HepG2 (cell line): Measurements from ENCODE around the gene AMBRA1. TPM values are rescaled to one million over a fixed set of nuclear protein-coding genes. Genes with fewer than 3 reads are reported as not detected.

Source experiments
- ATAC-seq: fragments of 200-7000 bp; cut with Tn5 transposase; 3 replicates; pipeline ENCODE4 v1.9.1; 2020; ENCODE audit warnings: mild to moderate bottlenecking, moderate library complexity
- BruUV-seq: library from RNA; stranded (reverse); fragments of 400-500 nt; replicated peaks from 2 replicates; lab custom pipeline; 2021; lab: Mats Ljungman, UMichigan
- CTCF ChIA-PET: fragments of 300-600 bp; formaldehyde crosslinking; extraction: SDS; loops from one replicate; lab custom pipeline; 2021; ENCODE audit warnings: low total read pairs, inconsistent platforms, low intra/inter-chr PET ratio; lab: Yijun Ruan, JAX
- POLR2A ChIA-PET: fragments of 350-600 bp; sonication (Branson Sonifier 250); formaldehyde crosslinking; loops from one replicate; lab custom pipeline; 2020; ENCODE audit warnings: antibody characterized with exemption, inconsistent platforms; lab: Yijun Ruan, JAX
- DNase-seq: peaks from one replicate; pipeline ENCODE4 v3.0.0-alpha.2; 2015; ENCODE audit warnings: low spot score
- FAIRE-seq: peaks from 3 replicates; lab custom pipeline; 2011; peaks lifted over from hg19 to GRCh38; lab: Jason Lieb, UNC
- H2AFZ ChIP-seq: one replicate; pipeline ENCODE4 v1.6.1; 2011; ENCODE audit warnings: low read length, inconsistent platforms
- H3K27ac ChIP-seq: fragments of 300-600 bp; 3 replicates; pipeline ENCODE4 v1.8.0; 2011; ENCODE audit warnings: mixed run types, mild to moderate bottlenecking, mixed read lengths, low read length, inconsistent platforms; ENCODE audit not compliant: insufficient read depth; ENCODE audit errors: extremely low read length
- H3K27me3 ChIP-seq, 2 experiments: fragments of 200-600 bp in 1 of 2; 2 replicates in 1 of 2; 3 replicates in 1 of 2; pipeline versions ENCODE4 v1.6.0 to v1.8.0; 2011; ENCODE audit warnings: low read length in 2 of 2, mild to moderate bottlenecking in 2 of 2, moderate library complexity in 2 of 2, inconsistent platforms in 1 of 2; ENCODE audit not compliant: insufficient read depth in 2 of 2, control insufficient read depth in 1 of 2
- H3K36me3 ChIP-seq, 2 experiments: fragments of 200-600 bp in 1 of 2; replicated peaks in 1 of 2; 2 replicates in 1 of 2; 3 replicates in 1 of 2; pipeline versions ENCODE4 v1.5.1 to v1.8.0; 2011; ENCODE audit warnings: low read length in 2 of 2, inconsistent platforms in 1 of 2; ENCODE audit not compliant: insufficient read depth in 2 of 2, control insufficient read depth in 1 of 2
- H3K4me1 ChIP-seq: 2 replicates; pipeline ENCODE4 v1.5.1; 2012; ENCODE audit warnings: low read length, inconsistent platforms; ENCODE audit not compliant: insufficient read depth
- H3K4me2 ChIP-seq: 2 replicates; pipeline ENCODE4 v1.6.0; 2011; ENCODE audit warnings: low read depth, low read length, inconsistent platforms
- H3K4me3 ChIP-seq, 3 experiments: fragments of 200-600 bp in 1 of 3; sonication (generic), shearing (Covaris generic) in 1 of 3; replicated peaks in 1 of 3; 2 replicates each; pipeline ENCODE4 v1.5.1; 2011 to 2016; ENCODE audit warnings: low read length in 3 of 3, inconsistent platforms in 2 of 3, low read depth in 2 of 3, mild to moderate bottlenecking in 2 of 3, control low read depth in 1 of 3, mixed read lengths in 1 of 3; ENCODE audit not compliant: insufficient read depth in 1 of 3
- H3K79me2 ChIP-seq: one replicate; pipeline ENCODE4 v1.6.1; 2011; ENCODE audit warnings: low read length, inconsistent platforms; ENCODE audit not compliant: insufficient read depth
- H3K9ac ChIP-seq: 2 replicates; pipeline ENCODE4 v1.6.0; 2011; ENCODE audit warnings: mild to moderate bottlenecking, low read depth, low read length, inconsistent platforms; ENCODE audit not compliant: insufficient read depth
- H3K9me3 ChIP-seq: 2 replicates; pipeline ENCODE4 v1.5.1; 2012; ENCODE audit warnings: mild to moderate bottlenecking, low read length
- H4K20me1 ChIP-seq: 2 replicates; pipeline ENCODE4 v1.6.0; 2011; ENCODE audit warnings: inconsistent platforms, mild to moderate bottlenecking, low read length, moderate library complexity; ENCODE audit not compliant: insufficient read depth
- DPF2 ChIP-seq: sonication (generic); formaldehyde crosslinking; IDR thresholded peaks from 2 replicates; pipeline ENCODE4 v1.4.0; 2020; ENCODE audit warnings: mild to moderate bottlenecking, low read depth, missing genetic modification reagents, borderline replicate concordance
- FOXP1 ChIP-seq, 2 experiments: fragments of 450-650 bp in 1 of 2; IDR thresholded peaks; 2 replicates each; pipeline ENCODE4 v1.6.1; 2017 to 2018; ENCODE audit warnings: antibody characterized with exemption in 1 of 2
- RERE ChIP-seq: IDR thresholded peaks from 2 replicates; pipeline ENCODE4 v1.6.1; 2016; ENCODE audit warnings: low read depth, missing genetic modification reagents, missing compliant biosample characterization
- ZNF275 ChIP-seq: sonication (generic); formaldehyde crosslinking; IDR thresholded peaks from 2 replicates; pipeline ENCODE4 v1.8.0; 2022; ENCODE audit warnings: missing genetic modification reagents, mild to moderate bottlenecking, inconsistent platforms, borderline replicate concordance
- ZNF563 ChIP-seq: sonication (generic); formaldehyde crosslinking; IDR thresholded peaks from 2 replicates; pipeline ENCODE4 v1.8.0; 2022; ENCODE audit warnings: mild to moderate bottlenecking, moderate library complexity, missing genetic modification reagents
- WGBS: methylation state at CpG from one replicate; pipeline ENCODE4 v1.1.6; 2017; ENCODE audit warnings: low lambda C conversion rate; 5-methylcytosine and 5-hydroxymethylcytosine counted together
- in situ Hi-C: cut with HindIII; loops from 2 replicates; pipeline ENCODE4 v1.10.0; 2017; ENCODE audit warnings: low pct_unique_long_range_greater_than_20kb; ENCODE audit not compliant: extremely low pct_ligation_motif_present
- intact Hi-C: fragments of 100-400 bp; cut with micrococcal nuclease; formaldehyde crosslinking; loops from one replicate; pipeline ENCODE4 v1.10.0; 2022; ENCODE audit not compliant: unreplicated experiment
- polyA plus RNA-seq, 8 experiments: library from polyadenylated mRNA; depleted of rRNA in 3 of 8; stranded (reverse) in 7 of 8; unstranded in 1 of 8; fragments of >200 nt; fragmentation: Illumina TruSeq in 4 of 8; extraction: Trizol in 4 of 8; gene quantifications; 2 replicates each; pipeline versions ENCODE4 v1.2.1 to v1.2.3, GENCODE V29; 2011 to 2016; ENCODE audit warnings: low read depth in 4 of 8, missing spikeins in 1 of 8, mixed read lengths in 1 of 8; ENCODE audit not compliant: insufficient read depth in 1 of 8
- total RNA-seq, 5 experiments: library from RNA; depleted of rRNA; stranded (reverse); fragments of >200 nt; fragmentation: Illumina TruSeq; extraction: Trizol; gene quantifications; 2 replicates each; pipeline ENCODE4 v1.2.3, GENCODE V29; 2016; ENCODE audit warnings: low read depth in 1 of 5

The AMBRA1 gene
- total and polyA plus RNA-seq, 2 of the 13 experiments (the other 11 are each of a cell fraction or from before 2014, with no cell fraction given), result 15.7 to 26.0 TPM

- no peak for TF ChIP-seq RERE (CRISPR knock-in tag)
Observed at GRCh38 chr11:46456269-46457001, 137.4 kb downstream of the AMBRA1 start (continued).

- intact Hi-C loops, result no loop called here
- CTCF ChIA-PET, result no interaction called here
- H2AFZ ChIP-seq, result no peak overlapping the region
- H3K79me2 ChIP-seq, result peaks cover 9% of the 10 kb centered on the region
- H3K9me3 ChIP-seq, result no peaks in the 10 kb centered on the region
- H3K27me3 ChIP-seq, result no peaks in the 10 kb centered on the region
- no peak for DNase-seq
- POLR2A ChIA-PET, result no interaction called here
- in situ Hi-C loops, result no loop called here
- H3K9ac ChIP-seq, result no peak overlapping the region
- no peak for FAIRE-seq
- no peak overlapping the region for H3K4me3 ChIP-seq
- ATAC-seq, result no peak
- WGBS, result 94% methylated on average over 1 of the region's 1 CpG
- H3K4me2 ChIP-seq, result no peak overlapping the region
- peaks cover 14% of the 10 kb centered on the region for H3K4me1 ChIP-seq
- TF ChIP-seq FOXP1 (IDR thresholded peaks at IDR 0.05) (no peak), FOXP1 (CRISPR knock-in tag; IDR thresholded peaks at IDR 0.05) (no peak), ZNF275 (CRISPR knock-in tag) (no peak), ZNF563 (CRISPR knock-in tag) (no peak), DPF2 (CRISPR knock-in tag) (no peak)
- TF ChIP-seq, all 625 proteins: peak for 0
- no TSS peak for BruUV-seq
- Histone ChIP-seq H4K20me1 (peaks cover 28% of the 10 kb centered on the region), H3K36me3 (peaks cover 0 to 11% of the 10 kb centered on the region in 2 experiments; a peak in 4 of 5 replicates), H3K27ac (no peak overlapping the region)
Observed at GRCh38 chr11:46455834-46456233, 138.0 kb downstream of the AMBRA1 start.
